ENCODE results near the gene MSRB1.

The MSRB1 gene

DNA sequence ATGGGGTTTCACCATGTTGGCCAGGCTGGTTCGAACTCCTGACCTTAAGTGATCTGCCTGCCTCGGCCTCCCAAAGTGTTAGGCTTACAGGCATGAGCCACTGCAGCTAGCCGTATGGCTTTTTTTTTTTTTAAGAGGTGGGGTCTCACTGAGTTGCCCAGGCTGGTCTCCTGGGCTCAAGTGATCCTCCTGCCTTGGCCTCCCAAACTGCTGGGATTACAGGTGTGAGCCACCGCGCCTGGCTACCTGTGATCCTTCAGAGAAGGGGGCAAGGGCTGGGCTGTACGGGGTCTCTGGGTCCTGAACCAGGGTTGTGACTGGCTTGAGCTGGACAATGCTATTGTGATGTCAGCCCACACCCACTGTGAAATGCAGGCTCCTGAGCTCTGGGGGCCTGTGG is 23.5 kb upstream of the MSRB1 start, which contains the start of gene RNF151:
RNF151 (plus strand) TSS at position 397 of the 400 bp plus-strand sequence. CDS start 26 bp downstream, outside the sequence.
- Histone ChIP-seq H4K20me1 (ENCODE audit: insufficient read depth, low read length) (peaks cover 23% of the 10 kb centered on the region), H3K79me2 (ENCODE audit: insufficient read depth, low read length) (peaks cover 54% of the 10 kb centered on the region), H3K27me3 (ENCODE audit: insufficient read depth, low read length, poor library complexity) (no peaks in the 10 kb centered on the region), H3K36me3 (ENCODE audit: insufficient read depth, low read length) (peaks cover 27% of the 10 kb centered on the region), H3K4me1 (ENCODE audit: insufficient read depth, low read length) (peaks cover 54% of the 10 kb centered on the region), H3K4me3 (ENCODE audit: low read depth in 1 of 2, low read length in 2 of 2) (peak within 1 kb of the TSS; percentile 47 to 74; a peak in 3 of 4 replicates), H2AFZ (ENCODE audit: low read depth, low read length) (no peak within 1 kb of the TSS), H3K9me3 (ENCODE audit: insufficient read depth, low read length, severe bottlenecking) (no peaks in the 10 kb centered on the region), H3K9ac (ENCODE audit: low read depth, low read length) (peak within 1 kb of the TSS; percentile 91), H3K27ac (ENCODE audit: low read length) (peak within 1 kb of the TSS; percentile 86), H3K4me2 (ENCODE audit: insufficient read depth, low read length) (peak within 1 kb of the TSS; percentile 96)
- TF ChIP-seq EZH2 (IDR thresholded peaks at IDR 0.05; ENCODE audit: borderline replicate concordance, low read depth, low read length, severe bottlenecking): no peak
- TF ChIP-seq, protein P1, sequence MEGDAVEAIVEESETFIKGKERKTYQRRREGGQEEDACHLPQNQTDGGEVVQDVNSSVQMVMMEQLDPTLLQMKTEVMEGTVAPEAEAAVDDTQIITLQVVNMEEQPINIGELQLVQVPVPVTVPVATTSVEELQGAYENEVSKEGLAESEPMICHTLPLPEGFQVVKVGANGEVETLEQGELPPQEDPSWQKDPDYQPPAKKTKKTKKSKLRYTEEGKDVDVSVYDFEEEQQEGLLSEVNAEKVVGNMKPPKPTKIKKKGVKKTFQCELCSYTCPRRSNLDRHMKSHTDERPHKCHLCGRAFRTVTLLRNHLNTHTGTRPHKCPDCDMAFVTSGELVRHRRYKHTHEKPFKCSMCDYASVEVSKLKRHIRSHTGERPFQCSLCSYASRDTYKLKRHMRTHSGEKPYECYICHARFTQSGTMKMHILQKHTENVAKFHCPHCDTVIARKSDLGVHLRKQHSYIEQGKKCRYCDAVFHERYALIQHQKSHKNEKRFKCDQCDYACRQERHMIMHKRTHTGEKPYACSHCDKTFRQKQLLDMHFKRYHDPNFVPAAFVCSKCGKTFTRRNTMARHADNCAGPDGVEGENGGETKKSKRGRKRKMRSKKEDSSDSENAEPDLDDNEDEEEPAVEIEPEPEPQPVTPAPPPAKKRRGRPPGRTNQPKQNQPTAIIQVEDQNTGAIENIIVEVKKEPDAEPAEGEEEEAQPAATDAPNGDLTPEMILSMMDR (IDR thresholded peaks at IDR 0.05; ENCODE audit: borderline replicate concordance, extremely low read depth, low read length, poor library complexity, severe bottlenecking): no peak
- ATAC-seq (ENCODE audit: insufficient read depth, low read depth): no peak
- no peak for DNase-seq

DNA sequence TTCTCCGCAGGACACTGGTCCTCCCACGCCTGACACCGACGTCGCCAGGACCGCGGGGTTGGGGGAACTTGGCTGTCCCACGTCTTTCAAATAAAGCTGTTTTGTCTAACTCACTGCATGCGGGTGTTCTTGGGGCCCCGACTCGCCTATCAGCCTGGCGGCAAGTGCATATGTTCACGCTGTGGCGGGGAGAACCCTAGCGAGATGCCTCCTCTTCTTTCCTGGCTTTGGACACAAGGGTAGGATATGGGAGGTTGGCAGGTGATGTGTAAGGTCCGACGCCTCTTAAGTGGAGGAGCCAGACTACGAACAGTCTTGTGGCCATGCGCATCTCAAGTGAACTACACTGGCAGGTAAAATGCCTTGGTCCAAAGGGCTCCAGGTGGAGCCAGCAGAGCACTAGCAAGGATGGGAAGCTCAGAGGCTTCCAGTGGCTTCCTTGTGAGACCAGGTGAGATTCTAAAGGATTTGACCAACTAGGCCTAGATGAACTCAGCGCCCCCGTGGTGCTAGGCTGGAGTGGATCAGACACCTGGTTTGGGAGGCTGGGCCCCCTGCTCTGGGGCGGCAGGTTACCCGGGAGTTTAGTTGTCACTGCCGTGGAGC is 22.5 kb upstream of the MSRB1 start:
- Histone ChIP-seq H3K4me2 (ENCODE audit: insufficient read depth, low read length) (peak overlapping the region; percentile 96), H3K9me3 (ENCODE audit: insufficient read depth, low read length, severe bottlenecking) (no peaks in the 10 kb centered on the region), H4K20me1 (ENCODE audit: insufficient read depth, low read length) (peaks cover 29% of the 10 kb centered on the region), H3K4me1 (ENCODE audit: insufficient read depth, low read length) (peaks cover 54% of the 10 kb centered on the region), H2AFZ (ENCODE audit: low read depth, low read length) (peak overlapping the region; percentile 83), H3K79me2 (ENCODE audit: insufficient read depth, low read length) (peaks cover 53% of the 10 kb centered on the region), H3K27ac (ENCODE audit: low read length) (peak overlapping the region; percentile 86), H3K36me3 (ENCODE audit: insufficient read depth, low read length) (peaks cover 34% of the 10 kb centered on the region), H3K9ac (ENCODE audit: low read depth, low read length) (peak overlapping the region; percentile 91), H3K27me3 (ENCODE audit: insufficient read depth, low read length, poor library complexity) (no peaks in the 10 kb centered on the region), H3K4me3 (ENCODE audit: low read depth in 1 of 2, low read length in 2 of 2) (peak overlapping the region; percentile 47 to 74; a peak in 3 of 4 replicates)
- no peak for TF ChIP-seq EZH2 (IDR thresholded peaks at IDR 0.05; ENCODE audit: borderline replicate concordance, low read depth, low read length, severe bottlenecking)
- TF ChIP-seq, protein P1 (IDR thresholded peaks at IDR 0.05; ENCODE audit: borderline replicate concordance, extremely low read depth, low read length, poor library complexity, severe bottlenecking): no peak
- DNase-seq (no peak), ATAC-seq (ENCODE audit: insufficient read depth, low read depth) (no peak)

DNA sequence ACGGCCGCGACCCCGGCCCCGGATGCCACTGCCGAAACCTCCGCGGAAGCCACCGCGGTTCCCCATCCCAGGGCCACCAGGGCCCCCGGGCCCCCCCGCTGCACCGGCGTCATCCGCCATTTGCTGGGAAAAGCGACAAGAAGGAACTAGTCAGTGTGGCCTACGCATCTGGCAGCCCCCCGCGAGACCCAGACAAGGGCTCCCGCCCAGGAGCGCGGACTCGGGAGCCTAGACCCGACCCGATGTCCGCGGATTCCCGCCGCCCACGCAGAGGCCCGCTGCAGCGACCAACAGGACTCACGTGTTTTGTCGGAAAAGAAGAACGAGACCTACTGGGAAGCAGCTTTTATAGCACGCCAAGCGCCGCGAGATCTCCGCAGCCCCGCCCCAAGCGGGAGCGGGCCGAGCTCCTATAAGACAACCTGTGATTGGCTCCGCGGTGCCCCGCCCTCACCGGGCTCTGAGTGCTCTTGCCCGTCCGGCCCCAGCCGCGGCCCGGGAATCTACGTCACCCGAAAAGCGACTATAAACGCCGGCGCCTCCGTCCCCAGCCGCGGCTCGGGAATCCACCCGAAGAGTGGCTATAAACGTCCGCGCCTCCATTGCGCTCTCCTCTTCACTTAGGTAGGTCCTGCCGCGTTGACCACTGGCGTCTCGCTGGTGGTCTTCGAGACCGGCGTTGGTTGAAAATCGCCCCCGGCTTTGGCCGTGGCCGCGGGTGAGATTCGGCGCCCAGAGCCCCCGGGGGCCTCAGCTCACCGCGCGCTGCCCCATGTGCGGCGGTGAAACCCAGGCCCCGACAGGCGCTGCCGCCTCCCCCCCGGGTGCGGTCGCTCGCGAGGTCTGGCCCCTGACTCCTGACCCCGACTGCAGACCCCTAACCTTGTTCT is 21.8 kb upstream of the MSRB1 start, which contains the start of gene RPS2:
RPS2 (minus strand) TSS at position 321 of the 890 bp plus-strand sequence; CDS start at position 120, 201 bp downstream.
- peak within 1 kb of the TSS; percentile 86 for H3K27ac ChIP-seq (ENCODE audit: low read length)
- peak within 1 kb of the TSS; percentile 96 for H3K4me2 ChIP-seq (ENCODE audit: insufficient read depth, low read length)
- no peaks in the 10 kb centered on the region for H3K9me3 ChIP-seq (ENCODE audit: insufficient read depth, low read length, severe bottlenecking)
- no peaks in the 10 kb centered on the region for H3K27me3 ChIP-seq (ENCODE audit: insufficient read depth, low read length, poor library complexity)
- DNase-seq (peak; percentile 99), ATAC-seq (ENCODE audit: insufficient read depth, low read depth) (peak; percentile 79)
- no peak for TF ChIP-seq EZH2 (IDR thresholded peaks at IDR 0.05; ENCODE audit: borderline replicate concordance, low read depth, low read length, severe bottlenecking)
- TF ChIP-seq, protein P1 (IDR thresholded peaks at IDR 0.05; ENCODE audit: borderline replicate concordance, extremely low read depth, low read length, poor library complexity, severe bottlenecking): no peak
- H3K36me3 ChIP-seq (ENCODE audit: insufficient read depth, low read length): peaks cover 34% of the 10 kb centered on the region
- peaks cover 58% of the 10 kb centered on the region for H3K4me1 ChIP-seq (ENCODE audit: insufficient read depth, low read length)
- H2AFZ ChIP-seq (ENCODE audit: low read depth, low read length): peak within 1 kb of the TSS; percentile 83
- H3K4me3 ChIP-seq (ENCODE audit: low read depth in 1 of 2, low read length in 2 of 2): peak within 1 kb of the TSS; percentile 47 to 74
- peaks cover 31% of the 10 kb centered on the region for H4K20me1 ChIP-seq (ENCODE audit: insufficient read depth, low read length)
- peak within 1 kb of the TSS; percentile 91 for H3K9ac ChIP-seq (ENCODE audit: low read depth, low read length)
- H3K79me2 ChIP-seq (ENCODE audit: insufficient read depth, low read length): peaks cover 61% of the 10 kb centered on the region
